A549 treated with DMSO at 1 μM for 4 hours (cell line): ENCODE measurements around the gene RAB27A. TPM values are rescaled to one million over a fixed set of nuclear protein-coding genes. Genes with fewer than 3 reads are reported as not detected.

Experiments
- total RNA-seq: library from RNA; stranded (reverse); fragments of 200-300 nt; extraction: Qiagen RNA extraction; gene quantifications from 5 replicates; pipeline ENCODE4 v1.2.3, GENCODE V29; 2022; ENCODE audit warnings: low read depth

Gene RAB27A
- total RNA-seq: 7.9 to 11.8 TPM (median 10.6 TPM) in 5 replicates

DNA sequence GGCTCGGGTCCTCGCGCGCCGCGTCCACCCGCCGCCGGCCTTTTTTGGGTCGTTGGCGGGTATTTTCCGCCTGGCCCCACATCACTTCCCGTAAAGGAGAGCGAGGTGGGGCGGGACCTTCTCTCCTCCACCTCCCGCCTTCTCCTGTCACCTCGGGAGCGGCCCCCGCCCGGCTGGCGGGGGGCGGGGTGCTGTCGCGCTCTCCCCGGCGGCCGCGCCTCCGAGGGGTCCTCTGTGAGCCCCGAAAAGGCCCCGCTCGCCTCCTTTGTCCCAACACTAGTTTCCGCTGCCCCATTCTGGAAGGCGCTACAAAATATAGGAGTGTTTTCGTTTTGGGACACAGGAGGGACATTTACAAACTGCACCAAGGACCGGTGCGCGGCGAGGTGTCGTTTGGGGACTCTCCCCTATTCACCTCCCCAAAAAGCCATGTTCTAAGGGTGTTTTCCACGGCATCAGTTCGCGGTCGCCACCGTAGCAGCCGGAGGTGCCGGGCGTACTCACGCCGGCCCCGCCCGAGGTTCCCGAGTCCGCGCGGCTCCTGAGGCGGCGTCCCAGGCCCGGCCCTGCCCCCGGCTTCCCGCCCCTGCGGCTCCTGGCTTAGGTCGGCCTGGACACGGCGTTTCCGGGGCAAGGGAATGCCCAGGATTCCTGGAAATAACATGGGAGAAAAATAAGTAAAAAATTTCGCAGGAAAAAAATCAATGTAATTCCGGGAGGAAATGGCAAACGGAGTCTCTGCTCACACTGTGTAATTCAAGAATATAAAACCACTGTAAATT is at the start of gene RAB27A:
Gene RAB27A, minus strand, starts transcription at position 68 of the 782 bp plus-strand sequence. CDS start 54,879 bp downstream, outside the sequence.

DNA sequence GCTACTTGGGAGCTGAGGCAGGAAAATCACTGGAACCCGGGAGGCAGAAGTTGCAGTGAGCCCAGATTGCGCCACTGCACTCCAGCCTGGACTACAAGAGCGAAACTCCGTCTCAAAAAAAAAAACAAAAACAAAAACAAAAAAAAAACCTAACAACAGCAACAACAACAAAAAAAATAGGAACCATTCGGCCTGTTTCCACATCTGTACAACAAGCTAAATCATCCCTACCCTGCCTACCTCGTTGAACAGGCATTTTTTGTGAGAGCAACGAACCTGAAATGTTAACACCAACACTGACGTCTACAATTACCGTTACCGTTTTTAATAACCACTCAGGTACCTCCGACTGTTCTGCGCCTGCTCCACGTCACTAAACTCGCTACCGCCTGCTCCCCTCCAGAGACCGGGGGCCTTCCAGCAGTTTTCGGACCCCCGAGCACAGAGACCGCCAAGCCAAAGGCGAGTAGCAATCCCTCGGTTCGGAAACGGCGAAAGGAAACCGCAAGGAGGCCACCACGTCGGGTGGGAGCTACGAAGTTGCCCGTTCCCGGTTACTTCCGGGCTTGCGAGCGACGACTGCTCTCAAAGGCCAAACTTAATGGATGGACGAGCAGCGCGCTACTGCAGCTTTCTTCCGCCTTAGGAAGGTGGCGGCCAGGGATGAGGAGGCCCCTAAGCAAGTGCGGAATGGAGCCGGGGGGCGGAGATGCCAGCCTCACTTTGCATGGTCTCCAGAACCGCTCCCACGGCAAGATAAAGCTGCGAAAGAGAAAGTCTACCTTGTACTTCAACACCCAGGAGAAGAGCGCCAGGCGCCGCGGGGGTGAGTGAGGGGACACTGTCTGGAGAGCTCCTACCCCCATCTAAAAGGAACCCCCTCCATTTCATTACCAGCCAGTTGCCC is 29.2 kb upstream of the RAB27A start, which contains the start of the genes PIGB and PIGBOS1:
Gene PIGB, plus strand, starts transcription at position 635 of the 907 bp plus-strand sequence. Its CDS starts 29 bp downstream, at position 664.
Gene PIGBOS1, minus strand, starts transcription at position 536 of the 907 bp plus-strand sequence. CDS start 1,331 bp downstream, outside the sequence.

DNA sequence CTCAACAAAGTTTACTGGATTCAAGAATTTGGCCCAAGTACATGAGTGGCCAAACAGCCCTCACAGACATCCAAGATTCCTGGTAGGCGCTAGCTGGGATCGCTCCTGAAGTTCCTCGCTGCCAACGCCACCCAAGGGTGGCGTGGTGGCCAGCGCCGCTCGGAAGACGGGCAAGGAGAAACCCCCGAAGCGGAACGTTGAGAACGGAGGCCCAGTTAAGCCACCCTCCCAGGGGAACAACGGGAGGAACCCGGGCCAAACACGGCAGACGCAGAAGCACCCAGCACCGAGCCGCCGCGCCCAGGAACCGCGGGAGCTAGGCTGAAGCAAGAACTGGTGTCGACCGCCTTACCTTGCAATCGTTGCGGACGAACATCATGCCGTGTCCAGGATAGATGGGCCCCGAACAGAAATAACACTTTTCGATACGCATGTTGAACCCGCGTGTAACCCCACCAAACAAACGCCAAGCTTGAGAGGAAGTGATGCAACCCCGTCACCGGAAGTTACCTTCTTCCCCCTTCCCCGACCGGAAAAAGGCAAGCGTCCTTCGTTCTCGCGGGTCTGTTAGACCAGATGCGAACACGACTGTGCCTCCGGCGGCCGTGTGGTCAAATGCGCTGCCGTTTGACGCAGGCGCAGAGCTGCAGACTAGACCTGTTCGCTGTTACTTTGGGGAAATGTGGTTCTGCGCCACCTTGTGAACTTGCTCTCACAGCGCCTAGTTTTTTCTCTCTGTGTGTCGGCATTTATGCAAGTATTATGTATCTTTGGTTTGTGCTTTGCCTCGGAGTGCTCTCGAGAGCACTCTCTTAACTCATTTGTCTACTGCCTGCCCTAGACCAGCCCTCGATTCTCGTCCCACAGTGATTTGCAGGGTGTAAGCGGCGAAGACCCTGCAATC is 92.9 kb downstream of the RAB27A start, which contains the start of gene RSL24D1:
Gene RSL24D1, minus strand, starts transcription at position 484 of the 904 bp plus-strand sequence. Its CDS starts 51 bp downstream, at position 433.

Other genes with a start within 250 kb of the RAB27A start
- gene RSL24D1, start 92.9 kb downstream of the RAB27A start, total RNA-seq: 90.1 to 122 TPM (median 102 TPM) in 5 replicates
- gene PIGBOS1, start 29.3 kb upstream of the RAB27A start, total RNA-seq: 20.6 to 33.5 TPM (median 24.5 TPM) in 5 replicates
- 11.4 to 15.0 TPM (median 13.7 TPM) in 5 replicates for gene PIGB, start 29.4 kb upstream of the RAB27A start, total RNA-seq
- gene CCPG1, start 118.5 kb upstream of the RAB27A start, total RNA-seq: 33.6 to 47.5 TPM (median 39.9 TPM) in 5 replicates
- gene PIERCE2, start 118.7 kb upstream of the RAB27A start, total RNA-seq: 3.2 to 4.1 TPM (median 3.8 TPM) in 5 replicates
- gene DNAAF4, start 218.4 kb upstream of the RAB27A start, total RNA-seq: 7.4 to 10.2 TPM (median 9.1 TPM) in 5 replicates